RPMI7951 (cell line): ENCODE results near the gene JDP2. TPM values are rescaled to one million over a fixed set of nuclear protein-coding genes. Genes with fewer than 3 reads are reported as not detected.
"Not testable (repeated sequence)": the region's sequence is repeated elsewhere in the genome, so short reads cannot be mapped to it uniquely, and the experiment has no call there.

Experiments
- DNase-seq: peaks from one replicate; pipeline ENCODE4 v3.0.0-alpha.2; 2012; ENCODE audit warnings: low read depth
- total RNA-seq: library from RNA; depleted of rRNA; stranded (reverse); fragments of >200 nt; shearing (Covaris generic); gene quantifications from 2 replicates; pipeline ENCODE4 v1.2.3, GENCODE V29; 2014

Gene JDP2
- total RNA-seq, 1 experiment from 2014 or later = 4.3 TPM

- no peak for DNase-seq
Observed at GRCh38 chr14:75456069-75456996, 28.5 kb downstream of the JDP2 start.

- DNase-seq = no peak
Observed at GRCh38 chr14:75456997-75457335, 29.1 kb downstream of the JDP2 start.

GRCh38 chr14:75457648-75458165 lies 29.9 kb downstream of the JDP2 start:
- DNase-seq = no peak

GRCh38 chr14:75458305-75458704 lies 30.5 kb downstream of the JDP2 start:
- DNase-seq = no peak

GRCh38 chr14:75459099-75459741 lies 31.4 kb downstream of the JDP2 start:
- DNase-seq = no peak

- DNase-seq = no peak
Observed at GRCh38 chr14:75459791-75460190, 32.0 kb downstream of the JDP2 start.

- DNase-seq = no peak
Observed at GRCh38 chr14:75460394-75460793, 32.6 kb downstream of the JDP2 start.

- no peak for DNase-seq
Observed at GRCh38 chr14:75461303-75461702, 33.5 kb downstream of the JDP2 start.

- no peak for DNase-seq
Observed at GRCh38 chr14:75461755-75462349, 34.0 kb downstream of the JDP2 start.

- no peak for DNase-seq
Observed at GRCh38 chr14:75464626-75465025, 36.8 kb downstream of the JDP2 start.

- DNase-seq = no peak
Observed at GRCh38 chr14:75467763-75468162, 39.9 kb downstream of the JDP2 start.

- no peak for DNase-seq
Observed at GRCh38 chr14:75469164-75469563, 41.3 kb downstream of the JDP2 start.

- no peak for DNase-seq
Observed at GRCh38 chr14:75469606-75470237, 41.9 kb downstream of the JDP2 start.

- DNase-seq = no peak
Observed at GRCh38 chr14:75470238-75470797, 42.5 kb downstream of the JDP2 start.

- DNase-seq = no peak
Observed at GRCh38 chr14:75471059-75471458, 43.2 kb downstream of the JDP2 start.

- DNase-seq = not testable (repeated sequence)
Observed at GRCh38 chr14:75474127-75474526, 46.3 kb downstream of the JDP2 start.

GRCh38 chr14:75476274-75476995 lies 48.6 kb downstream of the JDP2 start:
- no peak for DNase-seq

GRCh38 chr14:75477881-75478280 lies 50.1 kb downstream of the JDP2 start:
- DNase-seq = no peak

- DNase-seq = no peak
Observed at GRCh38 chr14:75479770-75480600, 52.2 kb downstream of the JDP2 start.

- no peak for DNase-seq
Observed at GRCh38 chr14:75482366-75482765, 54.5 kb downstream of the JDP2 start.
